ENCODE measurements around the gene NEURL1. TPM values are rescaled to one million over a fixed set of nuclear protein-coding genes. Genes with fewer than 3 reads are reported as not detected.

The NEURL1 gene
- total and polyA plus RNA-seq, 2 donors (not counting 3 experiments of a cell fraction or from before 2014, with no cell fraction given), result 0.06 to 0.22 TPM

- no peaks in the 10 kb centered on the region for H3K4me1 ChIP-seq (ENCODE audit: control insufficient read depth, extremely low read depth, insufficient read depth, low read length)
- FAIRE-seq (no peak), DNase-seq (ENCODE audit: low read depth, low spot score) (no peak)
- no peaks in the 10 kb centered on the region for H3K79me2 ChIP-seq (ENCODE audit: control insufficient read depth, insufficient read depth, low read length)
- no peaks in the 10 kb centered on the region for H4K20me1 ChIP-seq (replicated peaks; ENCODE audit: control insufficient read depth, extremely low read depth, insufficient read depth, low read length)
- no peak overlapping the region for H3K4me2 ChIP-seq (ENCODE audit: insufficient read depth, low read length)
- BruUV-seq (replicated peaks), result no TSS peak
- H3K9me3 ChIP-seq (replicated peaks; ENCODE audit: control insufficient read depth, insufficient read depth, low read length), result no peaks in the 10 kb centered on the region
- H3K4me3 ChIP-seq (replicated peaks in 1 of 3; ENCODE audit: insufficient read depth in 1 of 3, low read depth in 1 of 3, low read length in 3 of 3), result no peak overlapping the region
- H3K36me3 ChIP-seq (ENCODE audit: control insufficient read depth in 2 of 2, extremely low read depth in 1 of 2, insufficient read depth in 2 of 2, low read length in 2 of 2), result no peaks in the 10 kb centered on the region
- no peak overlapping the region for H2AFZ ChIP-seq (ENCODE audit: low read depth, low read length)
- no peak overlapping the region for H3K27ac ChIP-seq (ENCODE audit: insufficient read depth, low read depth, low read length)
- intact Hi-C loops (cut with micrococcal nuclease), result no loop called here
- POLR2A ChIA-PET, result no interaction called here
- peaks cover 0 to 2% of the 10 kb centered on the region in 2 experiments for H3K27me3 ChIP-seq (ENCODE audit: control insufficient read depth in 2 of 2, insufficient read depth in 2 of 2, low read length in 2 of 2)
- CTCF ChIA-PET, result interaction anchor here (0.9 to 1.6 kb wide), 4 partner anchors 11 to 48 kb away, joined by 3 to 5 read pairs (median 4); no protein-coding TSS in a partner anchor
- dilution Hi-C loops (cut with MboI; ENCODE audit: extremely low pct_ligation_motif_present, low sequenced_read_pairs), result no loop called here
- TF ChIP-seq POLR2A (IDR thresholded peaks at IDR 0.05; ENCODE audit: low read depth, low read length), result no peak
- TF ChIP-seq JUN (IDR thresholded peaks at IDR 0.05; ENCODE audit: borderline replicate concordance, insufficient read depth, insufficient read length, low read depth), result no peak
- no peak for TF ChIP-seq EZH2 (IDR thresholded peaks at IDR 0.05; ENCODE audit: borderline replicate concordance, low read depth, low read length, severe bottlenecking)
- H3K9ac ChIP-seq (replicated peaks; ENCODE audit: extremely low read depth, insufficient read depth, low read length), result no peak overlapping the region
- H3K9me1 ChIP-seq (replicated peaks; ENCODE audit: control insufficient read depth, extremely low read depth, insufficient read depth, low read length), result no peaks in the 10 kb centered on the region
These were observed 144.5 kb downstream of the NEURL1 start for GRCh38 chr10:103637927-103638557.

- Histone ChIP-seq H3K4me1 (ENCODE audit: control insufficient read depth, extremely low read depth, insufficient read depth, low read length) (no peaks in the 10 kb centered on the region), H3K4me2 (ENCODE audit: insufficient read depth, low read length) (no peak overlapping the region), H2AFZ (ENCODE audit: low read depth, low read length) (no peak overlapping the region), H3K79me2 (ENCODE audit: control insufficient read depth, insufficient read depth, low read length) (no peaks in the 10 kb centered on the region), H3K9me3 (replicated peaks; ENCODE audit: control insufficient read depth, insufficient read depth, low read length) (no peaks in the 10 kb centered on the region), H4K20me1 (replicated peaks; ENCODE audit: control insufficient read depth, extremely low read depth, insufficient read depth, low read length) (no peaks in the 10 kb centered on the region), H3K4me3 (replicated peaks in 1 of 3; ENCODE audit: insufficient read depth in 1 of 3, low read depth in 1 of 3, low read length in 3 of 3) (no peak overlapping the region), H3K27ac (ENCODE audit: insufficient read depth, low read depth, low read length) (no peak overlapping the region), H3K9me1 (replicated peaks; ENCODE audit: control insufficient read depth, extremely low read depth, insufficient read depth, low read length) (no peaks in the 10 kb centered on the region), H3K27me3 (ENCODE audit: control insufficient read depth in 2 of 2, insufficient read depth in 2 of 2, low read length in 2 of 2) (peaks cover 0 to 2% of the 10 kb centered on the region in 2 experiments), H3K36me3 (ENCODE audit: control insufficient read depth in 2 of 2, extremely low read depth in 1 of 2, insufficient read depth in 2 of 2, low read length in 2 of 2) (no peaks in the 10 kb centered on the region), H3K9ac (replicated peaks; ENCODE audit: extremely low read depth, insufficient read depth, low read length) (no peak overlapping the region)
- dilution Hi-C loops (cut with MboI; ENCODE audit: extremely low pct_ligation_motif_present, low sequenced_read_pairs), result no loop called here
- TF ChIP-seq CTCF (IDR thresholded peaks at IDR 0.05; ENCODE audit: extremely low read depth in 1 of 2, insufficient read depth in 1 of 2, low read depth in 1 of 2, low read length in 2 of 2) (no peak), MYC (IDR thresholded peaks at IDR 0.05; ENCODE audit: low read depth, low read length) (no peak), FOS (IDR thresholded peaks at IDR 0.05; ENCODE audit: borderline replicate concordance, insufficient read depth, low read length) (no peak)
- ChIA-PET POLR2A (no interaction called here), CTCF (no interaction called here)
- no peak for FAIRE-seq
- no peak for DNase-seq (ENCODE audit: low read depth, low spot score)
- BruUV-seq (replicated peaks), result no TSS peak
- intact Hi-C loops (cut with micrococcal nuclease), result no loop called here
These were observed 145.4 kb downstream of the NEURL1 start for GRCh38 chr10:103638948-103639347.

Data from endothelial cell of umbilical vein (primary cell).